Measurements from ENCODE around the gene HOXA3.

HOXA3 gene

GRCh38 chr7:27111042-27111750, 41.2 kb downstream of the HOXA3 start:
- DNase-seq = no peak

GRCh38 chr7:27110186-27111031, 42.0 kb downstream of the HOXA3 start:
- DNase-seq = no peak

- DNase-seq = no peak
Measured at GRCh38 chr7:27109466-27110185, 42.8 kb downstream of the HOXA3 start.

DNA sequence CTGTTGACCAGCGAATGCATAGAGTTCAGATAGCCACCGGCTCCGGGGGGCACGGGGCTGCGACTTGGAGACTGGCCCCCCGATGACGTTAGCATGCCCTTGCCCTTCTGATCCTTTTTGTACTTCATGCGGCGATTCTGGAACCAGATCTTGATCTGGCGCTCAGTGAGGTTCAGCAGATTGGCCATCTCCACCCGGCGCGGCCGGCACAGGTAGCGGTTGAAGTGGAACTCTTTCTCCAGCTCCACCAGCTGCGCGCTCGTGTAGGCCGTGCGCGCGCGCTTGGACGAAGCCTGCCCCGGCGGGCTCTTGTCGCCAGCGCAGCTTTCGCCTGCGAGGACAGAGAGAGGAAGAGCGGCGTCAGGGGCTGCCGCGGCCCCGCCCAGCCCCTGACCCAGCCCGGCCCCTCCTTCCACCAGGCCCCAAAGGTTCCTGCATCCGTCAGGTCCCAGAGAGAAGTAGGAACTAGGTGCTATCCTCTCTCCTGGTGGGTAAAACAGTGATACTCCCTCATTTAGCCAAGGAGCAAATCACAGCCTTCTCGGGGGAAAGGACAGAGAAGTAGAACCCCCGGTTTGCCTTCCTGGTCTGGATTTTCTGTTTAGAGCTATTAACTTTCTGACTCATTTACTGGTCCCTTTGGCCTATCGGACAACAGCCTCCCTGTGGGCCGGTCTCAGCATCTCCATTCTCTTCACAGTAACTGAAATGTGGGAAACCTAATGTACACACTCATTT, 43.8 kb downstream of the HOXA3 start:
- DNase-seq = no peak

GRCh38 chr7:27107391-27108381, 44.7 kb downstream of the HOXA3 start:
- no peak for DNase-seq

GRCh38 chr7:27106901-27107240, 45.5 kb downstream of the HOXA3 start:
- DNase-seq = no peak

DNA sequence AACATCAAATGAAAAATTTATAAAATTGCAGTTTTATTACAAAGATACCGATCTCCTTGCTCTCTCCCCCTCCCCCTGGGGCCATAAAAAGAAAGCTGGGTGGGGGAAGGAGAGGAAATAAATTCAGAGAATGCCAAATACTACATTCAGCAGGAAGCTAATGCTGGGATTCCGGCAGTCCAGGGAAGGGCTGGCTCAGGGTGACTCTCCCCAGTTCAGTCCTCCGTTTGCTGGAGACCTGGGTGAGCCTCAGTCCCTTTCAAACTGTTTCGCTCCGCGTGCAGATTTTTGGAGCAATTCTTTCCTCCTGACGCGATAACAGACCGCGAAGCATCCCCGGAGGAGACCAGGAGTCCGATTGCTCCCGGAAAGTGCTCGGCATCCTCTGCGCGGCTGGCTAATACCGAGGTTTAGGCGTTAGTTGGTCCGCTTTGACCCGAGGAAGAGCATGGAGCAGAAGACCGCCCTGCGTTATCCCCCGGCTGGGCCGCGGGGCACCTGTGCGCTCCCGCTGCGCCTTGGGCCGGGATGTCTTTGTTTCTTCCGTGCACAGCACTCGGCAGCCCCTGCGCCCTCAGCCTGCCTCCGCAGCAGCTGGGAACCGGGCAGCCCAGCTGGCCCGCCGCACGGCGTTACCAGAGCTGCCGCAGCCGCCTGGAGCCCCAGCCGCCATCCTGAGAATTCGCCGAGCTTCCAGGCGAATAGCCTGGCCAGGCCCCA, 46.0 kb downstream of the HOXA3 start:
- DNase-seq = no peak

DNA sequence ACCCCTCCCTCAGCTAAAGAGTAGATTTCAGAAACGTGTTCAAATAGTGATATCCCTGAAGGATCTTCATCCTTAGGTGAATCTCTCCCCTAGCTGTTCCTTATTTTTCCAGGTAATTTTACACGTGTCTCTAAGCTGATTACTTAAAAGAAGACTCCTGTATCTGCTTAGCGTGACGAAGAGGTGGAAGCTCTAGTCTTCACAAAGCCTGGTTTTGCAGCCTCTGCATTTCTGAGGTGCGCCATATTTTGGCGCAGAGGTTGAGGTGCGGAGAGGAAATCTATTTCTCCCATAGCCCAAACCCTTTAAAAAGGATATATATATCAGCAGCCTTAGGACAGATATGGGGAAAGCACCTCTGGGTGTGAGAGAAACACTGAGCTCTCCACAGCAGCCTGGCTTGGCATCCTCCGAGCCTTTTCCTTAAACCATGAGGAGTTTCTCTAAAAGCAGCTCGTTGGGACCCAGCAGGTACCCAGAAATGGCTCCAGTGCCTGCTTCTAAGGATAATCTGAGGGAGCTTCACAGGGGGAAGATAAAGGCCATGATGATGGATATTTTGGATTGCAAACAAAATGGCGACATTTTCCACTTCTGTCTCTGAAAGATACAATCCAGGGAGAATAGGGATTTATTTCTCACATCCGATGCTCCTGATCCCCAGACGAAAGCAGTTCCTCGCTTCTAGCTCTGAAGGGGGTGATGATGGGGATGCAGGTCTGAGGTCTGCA, 46.9 kb downstream of the HOXA3 start:
- DNase-seq = no peak

DNA sequence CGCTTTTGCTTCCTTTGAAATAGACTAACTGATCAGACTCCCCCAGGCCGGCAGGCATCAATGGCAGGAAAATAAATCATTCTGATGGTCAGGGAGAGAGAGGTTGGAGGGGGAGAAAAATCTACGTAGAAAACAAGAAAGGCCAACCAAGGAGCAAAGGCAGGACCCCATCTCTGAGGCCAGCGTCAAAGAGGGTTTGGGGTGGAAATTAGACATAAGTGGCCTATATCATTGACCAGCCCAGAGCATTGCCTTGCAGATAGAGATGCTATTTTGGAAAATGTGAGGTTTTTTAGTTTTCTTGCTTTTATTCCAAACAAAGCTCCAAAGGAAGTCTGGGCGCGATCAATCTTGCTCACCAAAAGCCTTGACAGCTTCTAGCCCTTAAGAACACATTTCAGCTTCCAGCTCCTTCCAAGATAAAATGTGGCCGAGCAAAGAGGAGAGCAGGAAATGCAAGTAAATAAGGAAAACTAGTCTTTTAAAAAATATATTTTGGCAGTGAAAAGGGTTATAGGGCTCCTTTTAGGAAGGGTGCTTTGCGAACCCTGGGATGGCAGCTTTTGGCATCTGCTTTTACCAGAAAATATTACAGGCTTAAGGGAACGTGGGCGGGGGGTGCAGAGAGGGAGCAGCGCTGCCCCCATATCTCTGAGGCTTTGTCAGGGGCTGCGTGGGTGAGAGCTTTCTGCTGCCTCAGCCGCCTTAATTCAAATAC, 47.9 kb downstream of the HOXA3 start:
- no peak for DNase-seq

DNA sequence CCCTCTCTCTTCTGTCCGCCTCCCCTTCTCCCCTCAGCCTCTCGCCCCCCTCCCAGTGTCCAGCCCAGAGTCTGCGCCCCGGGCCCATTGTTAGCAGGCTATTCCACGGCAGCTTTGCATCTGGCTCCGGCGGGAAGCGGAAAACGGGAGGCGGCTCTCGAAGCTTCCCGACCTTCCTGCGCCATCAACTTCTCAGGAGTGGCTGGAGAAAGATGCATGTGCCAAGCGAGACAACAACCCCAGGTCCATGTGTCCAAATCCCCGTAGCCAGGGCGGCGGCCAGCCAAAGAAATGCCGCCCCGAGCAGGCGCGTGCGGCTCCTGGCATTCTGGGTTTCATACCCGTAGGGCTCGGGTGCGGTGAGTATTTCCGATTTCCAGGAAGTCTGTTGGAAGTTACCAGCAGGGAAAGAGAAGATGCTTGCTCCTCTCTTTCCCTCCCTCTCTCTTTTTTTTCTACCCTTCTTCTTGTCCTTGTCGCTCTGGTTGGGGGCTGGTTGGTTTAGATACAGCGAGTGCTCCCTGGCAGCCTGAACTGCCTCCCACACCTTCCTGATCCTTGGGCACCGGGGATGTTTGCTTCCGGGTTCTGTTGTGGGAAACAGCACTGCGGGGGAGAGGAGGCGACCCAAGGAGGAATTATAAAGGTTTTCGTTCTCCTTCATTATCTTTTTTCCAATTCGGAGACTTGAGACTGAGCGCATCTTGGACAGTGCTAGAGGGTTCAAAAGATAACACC, 48.7 kb downstream of the HOXA3 start:
- no peak for DNase-seq

- DNase-seq = no peak
Measured at GRCh38 chr7:27102581-27103442, 49.6 kb downstream of the HOXA3 start, which contains the start of gene HOXA2. TSS of gene HOXA2 (minus strand) at chr7:27102683. CDS start at chr7:27102500, 183 bp downstream.

- no peak for DNase-seq
Measured at GRCh38 chr7:27101957-27102580, 50.3 kb downstream of the HOXA3 start.

DNA sequence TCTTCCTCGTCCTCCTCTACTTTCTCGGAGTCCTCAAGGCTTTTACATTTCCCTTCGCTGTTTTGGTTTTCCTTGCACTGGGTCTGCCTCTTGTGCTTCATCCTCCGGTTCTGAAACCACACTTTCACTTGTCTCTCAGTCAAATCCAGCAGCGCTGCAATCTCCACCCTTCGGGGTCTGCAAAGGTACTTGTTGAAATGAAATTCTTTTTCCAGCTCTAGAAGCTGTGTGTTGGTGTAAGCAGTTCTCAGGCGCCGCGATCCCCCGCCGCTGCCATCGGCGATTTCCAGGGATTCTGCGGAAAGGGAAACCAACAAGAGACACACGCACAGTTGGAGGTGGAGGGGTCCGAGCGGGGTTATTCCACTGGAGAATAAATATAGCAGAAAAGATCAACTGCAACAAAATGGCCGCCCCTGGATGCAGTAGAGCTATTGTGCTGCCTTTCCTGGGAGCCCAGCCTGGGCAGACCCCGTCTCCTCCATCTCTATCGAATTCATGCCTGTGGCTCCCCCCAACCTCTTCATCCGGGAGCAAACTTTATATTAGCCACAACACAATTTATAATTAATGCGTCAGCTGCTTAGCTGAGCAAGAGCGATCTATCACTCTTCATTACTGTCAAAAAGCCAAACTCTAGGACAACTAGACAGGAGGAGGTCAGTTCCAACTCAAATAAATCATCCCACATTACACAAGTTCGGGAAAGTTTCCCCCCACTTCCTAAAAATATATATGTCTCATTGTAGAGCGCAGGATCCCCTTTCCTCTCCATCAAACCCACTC, 51.0 kb downstream of the HOXA3 start:
- no peak for DNase-seq

DNA sequence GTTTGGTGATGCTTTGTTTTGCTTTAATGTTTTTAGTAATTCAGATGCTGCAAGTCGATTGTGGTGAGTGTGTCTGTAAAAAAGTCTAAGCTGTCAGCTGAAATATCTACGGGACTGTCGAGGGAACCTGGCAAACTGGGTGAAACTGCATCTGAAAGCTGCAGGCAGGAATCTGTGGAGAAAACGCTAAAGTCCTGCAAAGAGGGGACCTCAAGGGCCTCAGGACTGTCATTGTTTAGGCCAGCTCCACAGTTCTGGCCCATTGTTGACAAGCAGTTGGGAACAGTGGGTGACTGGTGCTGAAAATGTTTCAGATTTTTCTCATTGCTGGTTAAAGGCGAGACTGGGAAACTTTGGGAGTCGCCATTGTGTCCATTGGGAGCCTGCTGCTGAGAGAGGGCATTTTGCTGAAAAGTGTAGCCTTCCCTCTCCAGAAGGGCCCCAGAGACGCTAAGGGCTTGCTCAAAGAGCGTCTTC, 51.7 kb downstream of the HOXA3 start:
- DNase-seq = no peak

GRCh38 chr7:27099453-27100370, 52.7 kb downstream of the HOXA3 start:
- no peak for DNase-seq

Measured in NCI-H2081 (cell line).